Trophoblast cell (in vitro differentiated cells and primary cell): ENCODE measurements around the gene SMAP1.

Experiments
- DNase-seq, 2 donors: peaks; one replicate each; pipeline ENCODE4 v3.0.0-alpha.2; 2016
- H2AFZ ChIP-seq: 2 replicates; pipeline ENCODE4 v1.6.1; 2013; ENCODE audit warnings: low read length, moderate library complexity, mild to moderate bottlenecking; ENCODE audit not compliant: insufficient read depth, poor library complexity
- H2AK5ac ChIP-seq: 2 replicates; pipeline ENCODE4 v1.6.1; 2013; ENCODE audit warnings: mild to moderate bottlenecking, low read length
- H2BK120ac ChIP-seq: 2 replicates; pipeline ENCODE4 v1.6.1; 2013; ENCODE audit warnings: low read length, mild to moderate bottlenecking, moderate library complexity; ENCODE audit not compliant: insufficient read depth, poor library complexity
- H2BK12ac ChIP-seq: 2 replicates; pipeline ENCODE4 v1.6.1; 2013; ENCODE audit warnings: mild to moderate bottlenecking, low read length, moderate library complexity
- H2BK5ac ChIP-seq: 2 replicates; pipeline ENCODE4 v1.6.1; 2013; ENCODE audit warnings: low read length, low read depth, moderate library complexity, mild to moderate bottlenecking; ENCODE audit not compliant: poor library complexity
- H3K14ac ChIP-seq: 2 replicates; pipeline ENCODE4 v1.6.1; 2013; ENCODE audit warnings: mild to moderate bottlenecking, low read length
- H3K18ac ChIP-seq: 2 replicates; pipeline ENCODE4 v1.6.1; 2013; ENCODE audit warnings: mild to moderate bottlenecking, low read length
- H3K23ac ChIP-seq: 2 replicates; pipeline ENCODE4 v1.6.1; 2013; ENCODE audit warnings: low read length
- H3K27ac ChIP-seq: 2 replicates; pipeline ENCODE4 v1.5.1; 2013; ENCODE audit warnings: low read depth, mild to moderate bottlenecking, inconsistent platforms, low read length, moderate library complexity
- H3K27me3 ChIP-seq: 2 replicates; pipeline ENCODE4 v1.6.1; 2013; ENCODE audit warnings: inconsistent platforms, mild to moderate bottlenecking, low read length, moderate library complexity; ENCODE audit not compliant: insufficient read depth
- H3K36me3 ChIP-seq, 2 experiments: 1 replicate in 1 of 2; 2 replicates in 1 of 2; pipeline ENCODE4 v1.6.1; 2013; ENCODE audit warnings: low read length in 2 of 2, mild to moderate bottlenecking in 2 of 2, moderate library complexity in 1 of 2; ENCODE audit not compliant: insufficient read depth in 2 of 2, control insufficient read depth in 1 of 2
- H3K4ac ChIP-seq: 2 replicates; pipeline ENCODE4 v1.6.1; 2013; ENCODE audit warnings: low read depth, mild to moderate bottlenecking, low read length, moderate library complexity
- H3K4me1 ChIP-seq, 2 experiments: 1 replicate in 1 of 2; 2 replicates in 1 of 2; pipeline ENCODE4 v1.6.1; 2013; ENCODE audit warnings: low read length in 2 of 2, mild to moderate bottlenecking in 2 of 2, moderate library complexity in 1 of 2; ENCODE audit not compliant: insufficient read depth in 2 of 2, control insufficient read depth in 1 of 2
- H3K4me2 ChIP-seq: 2 replicates; pipeline ENCODE4 v1.6.1; 2013; ENCODE audit warnings: inconsistent platforms, mild to moderate bottlenecking, low read length, moderate library complexity
- H3K4me3 ChIP-seq: 2 replicates; pipeline ENCODE4 v1.5.1; 2013; ENCODE audit warnings: mild to moderate bottlenecking, low read depth, low read length, inconsistent platforms
- H3K79me1 ChIP-seq: one replicate; pipeline ENCODE4 v1.6.1; 2013; ENCODE audit warnings: low read length
- H3K79me2 ChIP-seq: 2 replicates; pipeline ENCODE4 v1.6.1; 2013; ENCODE audit warnings: low read length, mild to moderate bottlenecking; ENCODE audit not compliant: control insufficient read depth, insufficient read depth, poor library complexity
- H3K9ac ChIP-seq: 2 replicates; pipeline ENCODE4 v1.6.1; 2013; ENCODE audit warnings: mild to moderate bottlenecking, low read length
- H3K9me3 ChIP-seq: 2 replicates; pipeline ENCODE4 v1.6.1; 2013; ENCODE audit warnings: low read depth, mild to moderate bottlenecking, control low read depth, inconsistent platforms, low read length; ENCODE audit not compliant: insufficient read depth
- H4K12ac ChIP-seq: 2 replicates; pipeline ENCODE4 v1.6.1; 2013; ENCODE audit warnings: low read depth, mild to moderate bottlenecking, low read length, moderate library complexity
- H4K8ac ChIP-seq: 2 replicates; pipeline ENCODE4 v1.6.1; 2013; ENCODE audit warnings: low read depth, mild to moderate bottlenecking, low read length, moderate library complexity
- H4K91ac ChIP-seq: one replicate; pipeline ENCODE4 v1.6.1; 2013; ENCODE audit warnings: low read depth, mild to moderate bottlenecking, low read length, moderate library complexity
- WGBS: extraction: QIAGEN DNeasy Blood & Tissue Kit; methylation state at CpG from one replicate; pipeline ENCODE4 v1.1.7; 2013; ENCODE audit warnings: missing lambda C conversion rate; ENCODE audit not compliant: insufficient read length, insufficient coverage; ENCODE audit errors: extremely low coverage; 5-methylcytosine and 5-hydroxymethylcytosine counted together

The SMAP1 gene

GRCh38 chr6:70685494-70686180 is 18.0 kb downstream of the SMAP1 start:
- Histone ChIP-seq H2AK5ac (no peak overlapping the region), H3K79me2 (peaks cover 3% of the 10 kb centered on the region), H2AFZ (no peak overlapping the region), H4K8ac (no peak overlapping the region), H3K9me3 (no peaks in the 10 kb centered on the region), H3K4me2 (no peak overlapping the region), H2BK120ac (no peak overlapping the region), H3K4me3 (no peak overlapping the region), H3K79me1 (no peaks in the 10 kb centered on the region), H3K14ac (no peak overlapping the region), H3K9ac (no peak overlapping the region), H3K27ac (no peak overlapping the region), H3K4me1 (no peaks in the 10 kb centered on the region), H2BK12ac (no peak overlapping the region), H2BK5ac (no peak overlapping the region), H4K91ac (no peak overlapping the region), H3K4ac (no peak overlapping the region), H3K18ac (no peak overlapping the region), H4K12ac (no peak overlapping the region), H3K36me3 (no peaks in the 10 kb centered on the region), H3K27me3 (no peaks in the 10 kb centered on the region), H3K23ac (no peak overlapping the region)
- DNase-seq: peak in 1 of 2 donors; percentile 24
- no CpG with 5 or more reads among the region's 4 CpGs for WGBS

GRCh38 chr6:70686548-70687133 is 19.0 kb downstream of the SMAP1 start:
- peak in 1 of 2 donors; percentile 77 for DNase-seq
- no peaks in the 10 kb centered on the region for H3K9me3 ChIP-seq

GRCh38 chr6:70693887-70694286 is 26.2 kb downstream of the SMAP1 start:
- Histone ChIP-seq H4K12ac (no peak overlapping the region), H3K36me3 (no peaks in the 10 kb centered on the region), H3K9ac (no peak overlapping the region), H2AK5ac (no peak overlapping the region), H3K23ac (no peak overlapping the region), H3K4me2 (no peak overlapping the region), H3K18ac (no peak overlapping the region), H3K4me3 (no peak overlapping the region), H4K8ac (no peak overlapping the region), H3K4ac (no peak overlapping the region), H3K4me1 (no peaks in the 10 kb centered on the region), H2AFZ (no peak overlapping the region), H3K27me3 (no peaks in the 10 kb centered on the region), H2BK120ac (no peak overlapping the region), H3K79me1 (no peaks in the 10 kb centered on the region), H3K9me3 (no peaks in the 10 kb centered on the region), H4K91ac (no peak overlapping the region), H2BK12ac (no peak overlapping the region), H3K79me2 (peaks cover 2% of the 10 kb centered on the region), H3K14ac (no peak overlapping the region), H3K27ac (no peak overlapping the region), H2BK5ac (no peak overlapping the region)
- DNase-seq: peak in 1 of 2 donors; percentile 5
- WGBS: no CpG with 5 or more reads among the region's 1 CpG

More at GRCh38 chr6:70686548-70687133, 19.0 kb downstream of the SMAP1 start:
- peaks cover 3% of the 10 kb centered on the region for H3K79me2 ChIP-seq
- no peak overlapping the region for H2AFZ ChIP-seq
- no peak overlapping the region for H3K9ac ChIP-seq
- H3K4me2 ChIP-seq: no peak overlapping the region
- H2BK5ac ChIP-seq: no peak overlapping the region
- no peak overlapping the region for H3K23ac ChIP-seq
- no peak overlapping the region for H2BK120ac ChIP-seq
- no peak overlapping the region for H3K4me3 ChIP-seq
- H3K4me1 ChIP-seq: no peaks in the 10 kb centered on the region
- H4K12ac ChIP-seq: no peak overlapping the region
- no peaks in the 10 kb centered on the region for H3K79me1 ChIP-seq
- H3K36me3 ChIP-seq: no peaks in the 10 kb centered on the region
- H3K4ac ChIP-seq: no peak overlapping the region
- no CpG with 5 or more reads among the region's 3 CpGs for WGBS
- H2BK12ac ChIP-seq: no peak overlapping the region
- no peaks in the 10 kb centered on the region for H3K27me3 ChIP-seq
- no peak overlapping the region for H3K18ac ChIP-seq
- H3K27ac ChIP-seq: no peak overlapping the region
- no peak overlapping the region for H3K14ac ChIP-seq
- no peak overlapping the region for H2AK5ac ChIP-seq
- no peak overlapping the region for H4K8ac ChIP-seq
- no peak overlapping the region for H4K91ac ChIP-seq

GRCh38 chr6:70694371-70694770 is 26.7 kb downstream of the SMAP1 start:
- Histone ChIP-seq H3K4ac (no peak overlapping the region), H3K4me3 (no peak overlapping the region), H4K8ac (no peak overlapping the region), H4K12ac (no peak overlapping the region), H3K79me1 (no peaks in the 10 kb centered on the region), H3K18ac (no peak overlapping the region), H3K4me2 (no peak overlapping the region), H2AFZ (no peak overlapping the region), H3K27me3 (no peaks in the 10 kb centered on the region), H3K27ac (no peak overlapping the region), H3K9me3 (no peaks in the 10 kb centered on the region), H3K9ac (no peak overlapping the region), H2BK12ac (no peak overlapping the region), H2BK120ac (no peak overlapping the region), H3K14ac (no peak overlapping the region), H3K79me2 (no peaks in the 10 kb centered on the region), H3K23ac (no peak overlapping the region), H2AK5ac (no peak overlapping the region), H3K4me1 (no peaks in the 10 kb centered on the region), H3K36me3 (peaks cover 0 to under 1% of the 10 kb centered on the region in 2 experiments), H4K91ac (no peak overlapping the region), H2BK5ac (no peak overlapping the region)
- no peak for DNase-seq
- WGBS: no CpG with 5 or more reads among the region's 1 CpG
